GM18499 (cell line): Measurements from ENCODE around the gene CTNNA2.

Experiments used
- ATAC-seq: cut with Tn5 transposase; IDR thresholded peaks from one replicate; pipeline ENCODE4 v1.9.1; 2021; ENCODE audit warnings: moderate number of reproducible peaks; ENCODE audit not compliant: insufficient read depth, unreplicated experiment

The CTNNA2 gene

DNA sequence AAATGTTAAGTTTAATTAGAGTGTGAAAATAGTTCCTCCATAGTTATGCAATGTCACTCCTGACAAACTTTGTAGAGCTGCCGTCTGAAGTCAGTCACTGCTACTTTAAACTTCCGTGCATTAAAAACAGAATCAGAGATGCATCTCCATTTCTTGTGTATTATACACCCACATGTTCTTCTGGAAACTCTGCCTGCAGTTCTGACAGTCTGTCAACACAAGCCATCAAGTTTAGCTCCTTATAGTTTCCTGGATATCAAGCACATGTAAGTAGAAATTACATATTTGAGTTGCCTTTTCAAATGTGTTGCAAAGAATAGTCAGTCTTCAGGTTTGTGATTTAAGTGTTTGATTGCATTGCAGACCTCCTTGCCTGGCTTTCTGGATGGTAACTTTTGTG is 184.3 kb downstream of the CTNNA2 start:
- no peak for ATAC-seq

DNA sequence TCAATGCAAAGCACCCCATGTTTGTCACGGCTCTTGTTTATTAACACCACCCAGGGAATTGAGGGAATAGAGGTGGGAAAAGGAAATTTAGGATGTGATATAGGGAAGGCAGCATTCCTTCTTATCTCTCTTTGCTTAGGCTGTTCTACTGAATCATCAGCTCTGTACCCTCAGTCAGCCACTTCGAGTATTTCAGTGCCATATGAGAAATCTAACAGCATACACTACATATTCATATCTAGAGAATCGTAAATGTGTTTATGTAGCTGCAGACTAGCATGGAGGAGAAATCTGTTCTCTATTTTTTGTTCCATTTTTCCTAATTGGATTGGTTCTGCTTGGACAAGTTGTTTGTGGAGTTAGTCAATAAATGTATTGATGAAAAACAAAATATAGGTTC is 187.8 kb downstream of the CTNNA2 start:
- ATAC-seq, result no peak

DNA sequence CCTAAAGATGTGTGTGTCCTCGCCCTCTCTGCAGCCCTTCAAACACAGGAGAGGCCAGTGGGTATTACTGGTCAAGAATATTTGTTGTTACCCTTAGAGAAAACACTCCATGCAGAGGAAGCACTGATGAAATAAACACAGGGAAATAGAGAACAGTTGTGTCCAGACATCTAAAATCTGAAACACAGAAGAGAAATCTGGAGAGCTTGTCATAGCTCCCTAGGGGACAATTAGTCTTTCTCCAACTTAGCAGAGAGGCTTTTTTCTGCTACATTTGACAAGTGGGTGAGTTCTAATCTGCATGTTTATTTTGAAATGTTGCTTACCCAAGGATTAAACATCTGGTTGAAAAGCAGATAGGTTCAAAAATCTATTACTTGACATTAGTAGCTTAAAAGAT is 190.1 kb downstream of the CTNNA2 start:
- no peak for ATAC-seq

GRCh38 chr2:79711098-79711497 is 198.2 kb downstream of the CTNNA2 start:
- ATAC-seq, result no peak

DNA sequence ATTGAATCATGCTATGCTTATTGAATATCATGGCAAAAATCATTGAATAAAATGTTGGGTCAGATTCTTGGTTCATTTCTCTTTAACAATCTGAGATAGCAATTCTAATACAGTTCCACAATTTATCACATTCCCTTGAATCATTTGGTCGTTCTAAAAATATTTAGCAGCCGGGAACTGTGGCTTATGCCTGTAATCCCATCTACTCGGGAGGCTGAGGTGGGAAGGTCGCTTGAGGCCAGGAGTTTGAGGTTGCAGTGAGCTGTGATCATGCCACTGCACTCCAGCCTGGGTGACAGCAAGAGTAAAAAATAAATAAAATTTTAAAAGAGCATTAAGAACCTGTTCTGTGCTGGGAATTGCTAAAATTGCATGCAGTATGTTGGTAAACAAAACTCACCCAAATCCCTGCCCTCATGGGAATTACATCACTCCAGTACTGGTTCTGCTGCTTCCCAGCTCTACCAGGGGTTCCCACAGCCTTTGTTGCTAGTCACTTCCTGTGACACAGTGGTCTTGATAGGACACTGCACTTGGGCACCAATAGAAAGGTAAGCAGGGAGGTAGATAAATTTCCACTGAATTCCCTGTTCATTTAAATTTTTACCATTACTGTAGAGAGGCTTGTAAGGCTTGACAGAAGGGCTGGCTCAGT is 200.4 kb downstream of the CTNNA2 start:
- ATAC-seq, result no peak

DNA sequence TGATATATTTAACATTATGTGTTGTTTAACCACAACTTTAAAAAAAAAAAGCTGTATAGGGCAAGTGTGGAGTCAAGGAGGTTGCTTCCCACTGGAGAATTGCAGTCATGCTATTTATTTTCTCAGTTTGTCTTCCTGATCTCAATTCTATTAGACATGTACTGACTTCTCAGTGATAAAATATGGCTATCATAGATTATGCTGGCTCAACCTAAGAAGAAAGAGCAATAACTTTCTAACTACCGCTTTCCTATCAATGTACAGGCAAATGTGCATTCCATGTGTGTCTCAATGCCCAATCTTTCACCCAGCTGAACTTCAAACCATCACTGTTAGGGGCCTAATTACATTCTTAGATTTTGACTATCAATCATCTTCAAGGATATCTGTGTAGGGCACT is 201.4 kb downstream of the CTNNA2 start:
- no peak for ATAC-seq

DNA sequence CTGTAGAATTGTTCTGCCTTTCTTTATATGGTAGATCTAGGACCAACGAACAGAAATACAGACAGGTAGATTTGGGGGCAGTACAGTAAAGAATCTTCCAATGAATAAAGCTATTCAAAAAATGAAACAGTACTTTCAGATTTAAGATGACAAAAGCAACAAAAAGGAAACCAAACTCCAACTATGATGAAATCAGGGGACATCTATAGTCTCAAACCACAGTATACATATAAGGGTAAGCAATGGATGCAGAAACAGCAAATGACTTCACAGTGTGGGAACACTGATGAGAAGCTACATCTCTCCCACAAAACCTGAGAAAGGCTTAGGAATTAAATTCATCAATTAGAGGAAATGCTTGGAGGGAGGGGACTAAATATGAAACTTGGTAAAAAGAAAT is 202.5 kb downstream of the CTNNA2 start:
- no peak for ATAC-seq

DNA sequence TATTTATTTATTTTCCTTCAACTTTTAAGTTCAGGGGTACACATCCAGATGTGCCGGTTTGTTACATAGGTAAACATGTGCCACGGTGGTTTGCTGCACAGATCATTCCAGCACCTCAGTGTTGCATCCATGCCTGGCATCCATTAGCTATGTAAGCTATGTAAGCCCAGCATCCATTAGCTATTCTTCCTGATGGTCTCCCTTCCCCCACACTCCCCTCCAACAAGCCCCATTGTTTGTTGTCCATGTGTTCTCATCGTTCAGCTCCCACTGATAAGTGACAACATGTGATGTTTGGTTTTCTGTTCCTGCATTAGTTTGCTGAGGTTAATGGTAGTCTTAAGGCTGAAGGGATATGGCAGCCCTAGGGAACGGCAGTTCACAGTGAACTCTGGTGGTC is 203.4 kb downstream of the CTNNA2 start:
- ATAC-seq, result no peak

DNA sequence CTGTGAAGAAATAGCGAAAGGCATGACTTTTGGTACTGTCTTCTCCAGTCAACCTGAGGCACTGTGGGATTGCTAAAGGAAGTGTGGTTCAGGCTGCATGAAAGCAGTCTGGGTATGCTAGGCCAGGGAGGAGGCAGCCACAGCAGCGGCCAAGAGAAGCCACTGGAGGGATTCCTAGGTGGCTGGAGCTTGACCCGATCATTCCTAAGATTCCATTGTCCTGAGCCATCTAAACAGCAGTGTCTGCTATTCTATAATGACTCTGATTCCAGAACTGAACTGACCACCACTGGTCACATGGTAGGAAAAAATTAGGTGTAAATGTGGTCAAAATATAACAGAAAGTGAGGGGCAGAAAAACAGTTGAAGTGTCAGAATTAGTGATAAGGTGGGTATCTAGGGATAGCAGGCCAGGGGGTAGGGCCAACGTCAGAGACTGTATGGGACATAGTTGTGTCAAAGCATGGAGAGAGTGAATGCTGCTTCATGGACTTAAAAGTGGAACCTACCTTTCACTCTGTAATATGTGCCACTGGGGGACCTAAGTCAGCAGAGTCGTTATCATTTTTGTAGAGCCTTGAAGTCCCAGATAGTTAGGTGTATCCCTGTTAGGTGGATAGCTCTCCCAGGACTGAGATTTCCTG is 204.6 kb downstream of the CTNNA2 start:
- no peak for ATAC-seq

DNA sequence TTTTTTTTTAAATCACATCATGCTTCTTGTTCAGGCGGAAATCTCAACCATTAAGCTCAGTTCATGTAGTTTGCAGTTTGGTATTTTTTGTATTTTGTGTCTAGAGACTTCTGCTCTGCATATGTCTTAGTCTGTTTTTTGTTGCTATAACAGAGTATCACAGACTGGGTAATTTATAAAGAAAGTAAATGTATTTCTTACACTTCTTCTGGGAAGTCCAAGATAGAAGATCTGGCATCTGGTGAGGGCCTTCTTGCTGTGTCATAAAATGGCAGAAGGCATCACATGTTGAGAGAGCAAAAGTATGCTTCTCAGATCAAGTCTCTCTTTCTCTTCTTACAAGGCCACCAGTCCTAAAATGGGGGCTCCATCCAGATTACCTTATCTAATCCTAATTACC is 208.2 kb downstream of the CTNNA2 start:
- ATAC-seq, result no peak

DNA sequence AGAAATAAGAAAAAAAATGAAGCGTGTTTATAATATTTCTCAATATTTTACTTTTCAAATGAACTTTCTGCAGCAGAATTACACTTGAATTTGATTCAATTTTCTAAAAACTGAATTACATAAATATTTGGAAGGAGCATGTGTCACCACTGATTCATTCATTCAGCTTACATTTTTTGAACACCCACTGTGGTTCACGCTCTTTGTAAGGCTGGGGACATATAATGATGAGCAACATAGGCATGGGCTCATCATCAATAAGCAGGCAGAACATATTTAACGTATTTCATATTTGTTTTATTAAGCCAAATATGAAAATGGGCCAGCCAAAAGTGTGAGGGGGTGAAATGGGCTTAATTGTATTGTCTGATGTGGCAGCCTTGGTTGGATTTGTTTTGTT is 209.1 kb downstream of the CTNNA2 start:
- no peak for ATAC-seq

GRCh38 chr2:79723830-79724229 is 211.0 kb downstream of the CTNNA2 start:
- no peak for ATAC-seq

GRCh38 chr2:79729532-79729931 is 216.7 kb downstream of the CTNNA2 start:
- no peak for ATAC-seq

- no peak for ATAC-seq
Observed at GRCh38 chr2:79734518-79734917, 221.7 kb downstream of the CTNNA2 start.

GRCh38 chr2:79740879-79741443 is 228.1 kb downstream of the CTNNA2 start:
- no peak for ATAC-seq

DNA sequence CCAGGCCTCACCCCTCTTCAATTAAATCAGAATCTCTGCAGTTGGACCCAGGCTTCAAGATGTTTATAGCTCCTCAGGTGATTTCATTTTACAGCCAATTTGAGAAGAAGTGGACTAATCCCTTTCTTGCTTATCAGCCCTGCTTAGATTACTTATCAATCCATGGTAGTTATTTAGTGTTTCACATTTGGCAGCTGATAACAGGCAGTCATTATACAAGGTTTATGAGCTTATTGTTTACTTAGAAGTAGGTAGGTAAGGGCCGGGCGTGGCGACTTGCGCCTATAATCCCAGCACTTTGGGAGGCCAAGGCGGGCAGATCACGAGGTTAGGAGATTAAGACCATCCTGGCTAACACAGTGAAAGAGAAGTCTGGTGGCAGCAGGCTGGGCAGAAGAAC is 237.5 kb downstream of the CTNNA2 start:
- ATAC-seq, result no peak

DNA sequence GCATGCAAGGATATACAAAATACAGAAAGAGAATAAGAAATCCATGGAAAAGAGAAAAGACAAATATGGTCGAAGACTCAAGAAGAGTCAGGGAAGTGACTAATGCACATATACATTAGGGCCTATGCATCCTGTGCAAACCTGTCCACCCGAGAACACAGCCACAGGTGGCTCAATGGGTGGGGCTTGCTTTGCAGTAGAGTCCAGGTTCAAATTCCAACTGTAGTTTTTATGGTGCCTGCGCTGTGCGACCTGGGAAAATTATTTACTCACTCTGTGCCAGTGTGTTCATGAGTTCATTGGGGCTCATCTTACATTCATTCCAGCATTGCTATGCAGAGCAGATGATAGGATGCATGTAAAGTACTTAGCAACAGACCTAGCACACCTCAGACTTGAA is 244.7 kb downstream of the CTNNA2 start:
- no peak for ATAC-seq

DNA sequence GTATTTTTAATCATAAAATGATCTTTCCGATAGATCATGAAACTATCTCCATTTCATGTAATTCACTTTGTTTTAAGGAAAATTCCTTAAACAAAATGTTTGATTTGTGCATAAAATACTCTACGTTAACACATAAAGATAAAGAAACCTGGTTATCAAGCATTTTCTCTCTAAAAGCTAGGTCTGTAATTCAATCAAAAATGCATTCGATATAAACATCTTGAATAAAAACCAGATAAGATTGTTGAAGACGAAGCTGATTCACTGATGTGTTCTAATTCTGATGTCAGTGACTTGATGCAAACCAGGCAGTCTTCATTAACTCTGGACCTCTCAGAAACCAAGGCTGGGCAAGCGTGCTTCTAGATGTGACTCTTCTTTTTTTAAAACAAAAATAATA is 245.2 kb downstream of the CTNNA2 start:
- no peak for ATAC-seq

- no peak for ATAC-seq
Observed at GRCh38 chr2:79758749-79759282, 246.0 kb downstream of the CTNNA2 start.

DNA sequence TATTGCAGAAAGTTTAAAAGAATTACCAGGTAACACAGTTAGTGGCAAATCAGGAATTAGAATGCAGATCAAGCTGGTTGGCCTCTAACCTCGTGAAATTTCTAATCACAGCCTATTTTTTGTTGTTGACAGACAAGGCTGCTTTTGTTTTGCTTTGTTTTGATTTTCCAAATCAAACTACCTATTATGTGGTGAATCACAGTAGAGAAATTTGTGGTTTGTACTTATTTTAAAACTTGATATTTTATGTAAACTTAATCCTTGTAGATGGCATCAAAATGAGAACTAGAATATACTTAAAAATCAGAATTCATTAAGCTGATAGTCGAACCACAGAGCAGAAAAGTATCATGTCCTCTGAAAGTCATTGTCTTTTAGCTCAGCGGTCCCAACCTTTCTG is 258.1 kb downstream of the CTNNA2 start:
- no peak for ATAC-seq

DNA sequence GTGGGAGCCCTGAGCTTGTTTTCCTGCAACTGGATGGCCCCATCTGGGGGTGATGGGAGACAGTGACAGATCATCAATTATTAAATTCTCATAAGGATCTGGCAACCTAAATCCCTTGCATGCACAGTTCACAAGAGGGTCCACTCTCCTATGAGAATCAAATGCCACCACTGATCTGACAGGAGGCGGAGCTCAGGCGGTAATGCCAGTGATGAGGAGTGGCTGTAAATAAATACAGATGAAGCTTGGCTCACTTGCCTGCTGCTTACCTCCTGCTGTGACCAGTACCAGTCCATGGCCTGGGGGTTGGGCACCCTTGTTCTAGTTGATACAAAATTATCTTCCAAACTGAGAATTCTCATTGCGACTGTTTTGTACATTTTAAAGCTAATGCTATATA is 258.6 kb downstream of the CTNNA2 start:
- no peak for ATAC-seq

DNA sequence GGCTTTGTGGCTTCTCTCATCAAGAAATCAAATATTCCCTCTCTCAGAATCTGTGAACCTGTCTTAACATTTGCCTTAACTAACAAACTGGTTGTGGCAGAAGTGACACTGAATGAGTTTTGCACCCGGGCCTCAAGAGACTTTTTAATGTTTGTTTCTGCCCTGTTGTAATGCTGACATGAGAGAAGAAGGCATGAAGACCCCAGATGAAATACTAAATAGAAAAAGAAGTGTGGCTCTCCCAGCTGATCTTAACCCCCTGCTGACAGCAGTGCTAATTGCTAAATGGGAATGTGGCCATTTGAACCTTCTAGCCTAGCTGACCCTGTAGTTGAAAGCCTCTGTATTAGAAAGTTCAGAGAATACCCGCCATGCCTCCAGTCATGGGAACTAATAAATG is 261.2 kb downstream of the CTNNA2 start:
- no peak for ATAC-seq
